ENCODE measurements around the gene ABI3BP. TPM values are rescaled to one million over a fixed set of nuclear protein-coding genes. Genes with fewer than 3 reads are reported as not detected.

ABI3BP gene
- total RNA-seq, 4 donors from 2014 or later, result 37.4 to 155 (median 112) TPM

GRCh38 chr3:100761951-100762350 is 231.3 kb downstream of the ABI3BP start:
- ATAC-seq (ENCODE audit: low FRiP score) (no peak), DNase-seq (ENCODE audit: low spot score) (no peak)
- no peak for TF ChIP-seq CTCF (IDR thresholded peaks at IDR 0.05)

GRCh38 chr3:100761211-100761942 is 231.8 kb downstream of the ABI3BP start:
- no peak for TF ChIP-seq CTCF (IDR thresholded peaks at IDR 0.05)
- no peak for ATAC-seq (ENCODE audit: low FRiP score)

GRCh38 chr3:100760377-100760776 is 232.8 kb downstream of the ABI3BP start:
- TF ChIP-seq CTCF (IDR thresholded peaks at IDR 0.05), result no peak
- no peak for ATAC-seq (ENCODE audit: low FRiP score)

More at GRCh38 chr3:100761211-100761942, 231.8 kb downstream of the ABI3BP start:
- DNase-seq (ENCODE audit: low spot score), result no peak

GRCh38 chr3:100759950-100760349 is 233.3 kb downstream of the ABI3BP start:
- no peak for TF ChIP-seq CTCF (IDR thresholded peaks at IDR 0.05)
- no peak for DNase-seq (ENCODE audit: low spot score)
- ATAC-seq (ENCODE audit: low FRiP score), result no peak

More at GRCh38 chr3:100760377-100760776, 232.8 kb downstream of the ABI3BP start:
- no peak for DNase-seq (ENCODE audit: low spot score)

- TF ChIP-seq CTCF (IDR thresholded peaks at IDR 0.05), result no peak
- no peak for ATAC-seq (ENCODE audit: low FRiP score)
These were observed 234.1 kb downstream of the ABI3BP start for GRCh38 chr3:100759159-100759558.

GRCh38 chr3:100756441-100756840 is 236.8 kb downstream of the ABI3BP start:
- TF ChIP-seq CTCF (IDR thresholded peaks at IDR 0.05), result no peak
- no peak for ATAC-seq (ENCODE audit: low FRiP score)
- no peak for DNase-seq (ENCODE audit: low spot score)

More at GRCh38 chr3:100759159-100759558, 234.1 kb downstream of the ABI3BP start:
- DNase-seq (ENCODE audit: low spot score), result no peak
